Measurements from ENCODE around the gene DPP10.

DPP10 gene

GRCh38 chr2:114610677-114611076 is 168.2 kb downstream of the DPP10 start:
- DNase-seq, result no peak

- DNase-seq, result no peak
Observed at GRCh38 chr2:114614592-114614991, 172.2 kb downstream of the DPP10 start.

GRCh38 chr2:114628481-114628880 is 186.0 kb downstream of the DPP10 start:
- no peak for DNase-seq

GRCh38 chr2:114631146-114631545 is 188.7 kb downstream of the DPP10 start:
- DNase-seq, result no peak

GRCh38 chr2:114642166-114642770 is 199.8 kb downstream of the DPP10 start:
- no peak for DNase-seq

- DNase-seq, result no peak
Observed at GRCh38 chr2:114642988-114643553, 200.6 kb downstream of the DPP10 start.

GRCh38 chr2:114651933-114652332 is 209.5 kb downstream of the DPP10 start:
- DNase-seq, result no peak

GRCh38 chr2:114659880-114660279 is 217.4 kb downstream of the DPP10 start:
- DNase-seq, result no peak

- DNase-seq, result peak; percentile 36
Observed at GRCh38 chr2:114661971-114662939, 219.8 kb downstream of the DPP10 start.

- no peak for DNase-seq
Observed at GRCh38 chr2:114668415-114668814, 226.0 kb downstream of the DPP10 start.

GRCh38 chr2:114683251-114683650 is 240.8 kb downstream of the DPP10 start:
- DNase-seq, result no peak

GRCh38 chr2:114684403-114684802 is 242.0 kb downstream of the DPP10 start:
- no peak for DNase-seq

GRCh38 chr2:114685102-114685501 is 242.7 kb downstream of the DPP10 start:
- no peak for DNase-seq

- DNase-seq, result no peak
Observed at GRCh38 chr2:114688241-114688640, 245.8 kb downstream of the DPP10 start.

GRCh38 chr2:114698520-114698919 is 256.1 kb downstream of the DPP10 start:
- DNase-seq, result no peak

GRCh38 chr2:114699423-114699944 is 257.0 kb downstream of the DPP10 start:
- no peak for DNase-seq

GRCh38 chr2:114700440-114700839 is 258.0 kb downstream of the DPP10 start:
- DNase-seq, result no peak

- DNase-seq, result no peak
Observed at GRCh38 chr2:114709936-114710850, 267.8 kb downstream of the DPP10 start.

GRCh38 chr2:114714313-114714712 is 271.9 kb downstream of the DPP10 start:
- no peak for DNase-seq

GRCh38 chr2:114717049-114717448 is 274.6 kb downstream of the DPP10 start:
- DNase-seq, result no peak

GRCh38 chr2:114724454-114724853 is 282.0 kb downstream of the DPP10 start:
- DNase-seq, result no peak

- no peak for DNase-seq
Observed at GRCh38 chr2:114727012-114727411, 284.6 kb downstream of the DPP10 start.

- DNase-seq, result no peak
Observed at GRCh38 chr2:114728372-114728771, 285.9 kb downstream of the DPP10 start.
